Activated CD8-positive, alpha-beta T cell treated with anti-CD3 and anti-CD28 coated beads for 36 hours (primary cell): Measurements from ENCODE around the gene CCS. TPM values are rescaled to one million over a fixed set of nuclear protein-coding genes. Genes with fewer than 3 reads are reported as not detected.
A peak's percentile ranks its signal among the peaks of the same experiment; 100 is the strongest.

Source experiments
- ATAC-seq: fragments of 200-7000 bp; cut with Tn5 transposase; one replicate; pipeline ENCODE4 v1.10.0; 2021; ENCODE audit warnings: mild to moderate bottlenecking, moderate library complexity
- CTCF ChIA-PET: fragments of 350-600 bp; sonication (Branson Sonifier 250); formaldehyde crosslinking; loops from one replicate; lab custom pipeline; 2021; ENCODE audit warnings: antibody characterized with exemption; lab: Charles Lee
- POLR2A ChIA-PET: fragments of 350-600 bp; sonication (Branson Sonifier 250); formaldehyde crosslinking; loops from one replicate; lab custom pipeline; 2021; ENCODE audit warnings: antibody characterized with exemption; lab: Charles Lee
- DNase-seq: peaks from one replicate; pipeline ENCODE4 v3.0.0-alpha.2; 2020
- H3K27ac Mint-ChIP-seq: one replicate; pipeline ENCODE4 v1.8.0; 2021; ENCODE audit warnings: mild to moderate bottlenecking, mixed read lengths
- H3K27me3 Mint-ChIP-seq: one replicate; pipeline ENCODE4 v1.8.0; 2021; ENCODE audit warnings: mixed read lengths
- H3K36me3 Mint-ChIP-seq: one replicate; pipeline ENCODE4 v1.8.0; 2021; ENCODE audit warnings: low read depth, mixed read lengths
- H3K4me1 Mint-ChIP-seq: one replicate; pipeline ENCODE4 v1.8.0; 2021; ENCODE audit warnings: low read depth, mixed read lengths
- H3K4me3 Mint-ChIP-seq: one replicate; pipeline ENCODE4 v1.8.0; 2021; ENCODE audit warnings: mild to moderate bottlenecking, moderate library complexity, mixed read lengths
- H3K9me3 Mint-ChIP-seq: one replicate; pipeline ENCODE4 v1.8.0; 2021; ENCODE audit warnings: mixed read lengths
- intact Hi-C: fragments of 100-400 bp; cut with micrococcal nuclease; formaldehyde crosslinking; loops from one replicate; pipeline ENCODE4 v1.10.0; 2022
- total RNA-seq, 2 experiments: library from RNA; stranded (reverse); gene quantifications; one replicate each; pipeline ENCODE4 v1.2.3, GENCODE V29; 2021
- TF ChIP-seq, protein P1 (sequence below): fragments of 200-600 bp; IDR thresholded peaks from one replicate; pipeline ENCODE4 v1.8.0; 2022; ENCODE audit warnings: antibody characterized with exemption, mild to moderate bottlenecking

CCS gene
- total RNA-seq, 2 experiments from 2014 or later, result 22.0 to 25.6 TPM

DNA sequence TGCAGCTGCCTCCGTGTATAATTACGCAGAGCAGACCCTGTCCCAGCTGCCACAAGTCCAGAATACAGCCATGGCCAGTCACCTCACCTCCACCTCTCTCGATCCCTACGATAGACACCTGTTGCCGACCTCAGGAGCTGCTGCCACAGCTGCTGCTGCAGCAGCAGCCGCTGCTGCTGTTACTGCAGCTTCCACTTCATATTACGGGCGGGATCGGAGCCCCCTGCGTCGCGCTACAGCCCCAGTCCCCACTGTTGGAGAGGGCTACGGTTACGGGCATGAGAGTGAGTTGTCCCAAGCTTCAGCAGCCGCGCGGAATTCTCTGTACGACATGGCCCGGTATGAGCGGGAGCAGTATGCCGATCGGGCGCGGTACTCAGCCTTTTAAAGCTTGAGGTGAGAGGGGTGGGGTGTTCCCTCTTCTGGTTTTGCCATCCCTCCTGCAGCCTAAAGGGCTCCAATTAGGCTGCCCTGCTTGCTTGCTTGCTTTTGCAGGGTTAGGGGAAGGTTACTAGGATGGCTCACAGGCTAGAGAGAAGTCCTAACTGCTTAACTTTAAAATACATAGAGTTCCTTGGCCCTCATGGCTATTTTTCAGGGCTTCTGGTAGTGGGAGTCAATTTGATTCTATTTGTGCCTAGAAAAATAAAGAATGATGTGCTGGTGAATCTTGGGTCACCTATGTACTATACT, 50.9 kb downstream of the CCS start:
- peaks cover 87% of the 10 kb centered on the region for H3K4me1 Mint-ChIP-seq
- intact Hi-C loops, result no loop called here
- POLR2A ChIA-PET, result interaction anchor here (0.8 to 27.4 kb wide), 8 partner anchors 8 to 75 kb away, joined by 3 to 558 read pairs (median 4); partner anchors contain the start of genes CCDC87, CCS, CTSF and RBM14
- CTCF ChIA-PET, result interaction anchor here (1.1 to 4.5 kb wide), 2 partner anchors 34 kb away, joined by 4 to 20 read pairs; partner anchors contain the start of gene RBM4B
- ATAC-seq (no peak), DNase-seq (no peak)
- no peak overlapping the region for H3K27ac Mint-ChIP-seq
- TF ChIP-seq, protein P1, sequence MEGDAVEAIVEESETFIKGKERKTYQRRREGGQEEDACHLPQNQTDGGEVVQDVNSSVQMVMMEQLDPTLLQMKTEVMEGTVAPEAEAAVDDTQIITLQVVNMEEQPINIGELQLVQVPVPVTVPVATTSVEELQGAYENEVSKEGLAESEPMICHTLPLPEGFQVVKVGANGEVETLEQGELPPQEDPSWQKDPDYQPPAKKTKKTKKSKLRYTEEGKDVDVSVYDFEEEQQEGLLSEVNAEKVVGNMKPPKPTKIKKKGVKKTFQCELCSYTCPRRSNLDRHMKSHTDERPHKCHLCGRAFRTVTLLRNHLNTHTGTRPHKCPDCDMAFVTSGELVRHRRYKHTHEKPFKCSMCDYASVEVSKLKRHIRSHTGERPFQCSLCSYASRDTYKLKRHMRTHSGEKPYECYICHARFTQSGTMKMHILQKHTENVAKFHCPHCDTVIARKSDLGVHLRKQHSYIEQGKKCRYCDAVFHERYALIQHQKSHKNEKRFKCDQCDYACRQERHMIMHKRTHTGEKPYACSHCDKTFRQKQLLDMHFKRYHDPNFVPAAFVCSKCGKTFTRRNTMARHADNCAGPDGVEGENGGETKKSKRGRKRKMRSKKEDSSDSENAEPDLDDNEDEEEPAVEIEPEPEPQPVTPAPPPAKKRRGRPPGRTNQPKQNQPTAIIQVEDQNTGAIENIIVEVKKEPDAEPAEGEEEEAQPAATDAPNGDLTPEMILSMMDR, result no peak
- H3K9me3 Mint-ChIP-seq, result no peaks in the 10 kb centered on the region
- peaks cover 90% of the 10 kb centered on the region for H3K36me3 Mint-ChIP-seq
- no peaks in the 10 kb centered on the region for H3K27me3 Mint-ChIP-seq
- peak overlapping the region; percentile 83 for H3K4me3 Mint-ChIP-seq

DNA sequence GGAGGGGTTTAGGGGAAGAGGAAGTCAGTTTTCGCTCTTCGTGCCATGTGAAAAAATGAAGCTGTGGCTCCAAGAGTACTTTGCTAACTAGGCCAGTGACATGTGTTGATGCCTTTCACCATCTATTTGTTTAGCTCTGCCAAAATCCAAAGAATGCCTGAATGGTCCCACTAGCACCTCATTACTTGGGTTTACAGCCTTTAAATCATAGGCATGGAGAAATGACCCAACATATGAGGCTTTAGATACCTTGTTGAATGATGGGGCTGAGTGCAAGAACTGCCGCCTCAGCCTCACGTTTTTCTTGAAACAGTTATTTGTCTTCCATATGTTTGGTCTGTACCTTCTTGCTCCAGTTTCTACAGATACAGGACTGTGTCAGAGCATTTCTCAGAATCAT, 53.8 kb downstream of the CCS start:
- Mint-ChIP-seq H3K27ac (peak overlapping the region; percentile 3), H3K36me3 (peaks cover 85% of the 10 kb centered on the region), H3K9me3 (no peaks in the 10 kb centered on the region), H3K4me1 (peaks cover 80% of the 10 kb centered on the region), H3K27me3 (no peaks in the 10 kb centered on the region), H3K4me3 (no peak overlapping the region)
- TF ChIP-seq, protein P1, result no peak
- DNase-seq, result no peak
- ChIA-PET POLR2A (interaction anchor here (1.1 to 27.4 kb wide), 10 partner anchors 8 to 85 kb away, joined by 3 to 558 read pairs (median 13); partner anchors contain the start of genes RBM14, RBM4 and RBM4B), CTCF (interaction anchor here (0.9 to 4.5 kb wide), 3 partner anchors 9 to 55 kb away, joined by 3 to 20 read pairs (median 14); partner anchors contain the start of genes RBM4 and RBM4B)
- intact Hi-C loops, result no loop called here
- ATAC-seq, result no peak

DNA sequence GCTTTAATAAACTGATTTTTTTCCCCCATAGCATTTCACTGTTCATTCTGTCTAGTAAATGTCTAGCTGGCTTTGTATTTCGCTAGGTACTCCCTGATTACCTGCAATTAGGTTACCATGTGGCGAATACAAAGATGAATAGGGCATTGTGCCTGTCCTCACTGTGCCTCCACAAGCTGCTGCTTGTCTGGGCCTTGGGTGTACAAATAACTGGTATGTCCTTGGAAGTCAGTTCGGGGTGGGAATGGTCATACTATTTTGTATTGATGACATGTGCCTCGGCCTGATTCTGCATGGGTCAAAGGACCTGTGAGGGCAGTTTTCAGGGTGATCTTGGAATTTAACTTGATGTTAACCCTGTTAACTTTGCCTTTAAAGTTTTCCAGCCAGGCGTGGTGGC, 56.9 kb downstream of the CCS start:
- Mint-ChIP-seq H3K4me3 (no peak overlapping the region), H3K27me3 (no peaks in the 10 kb centered on the region), H3K9me3 (no peaks in the 10 kb centered on the region), H3K27ac (peak overlapping the region; percentile 20), H3K36me3 (peaks cover 68% of the 10 kb centered on the region), H3K4me1 (peaks cover 60% of the 10 kb centered on the region)
- TF ChIP-seq, protein P1, result no peak
- intact Hi-C loops, result no loop called here
- ChIA-PET POLR2A (interaction anchor here (2.6 to 27.4 kb wide), 4 partner anchors 10 to 28 kb away, joined by 7 to 558 read pairs (median 40); partner anchors contain the start of genes RBM14, RBM4 and RBM4B), CTCF (interaction anchor here (1.3 to 3.1 kb wide), 2 partner anchors 12 to 26 kb away, joined by 3 to 14 read pairs; partner anchors contain the start of gene RBM4)
- no peak for ATAC-seq
- DNase-seq, result no peak

DNA sequence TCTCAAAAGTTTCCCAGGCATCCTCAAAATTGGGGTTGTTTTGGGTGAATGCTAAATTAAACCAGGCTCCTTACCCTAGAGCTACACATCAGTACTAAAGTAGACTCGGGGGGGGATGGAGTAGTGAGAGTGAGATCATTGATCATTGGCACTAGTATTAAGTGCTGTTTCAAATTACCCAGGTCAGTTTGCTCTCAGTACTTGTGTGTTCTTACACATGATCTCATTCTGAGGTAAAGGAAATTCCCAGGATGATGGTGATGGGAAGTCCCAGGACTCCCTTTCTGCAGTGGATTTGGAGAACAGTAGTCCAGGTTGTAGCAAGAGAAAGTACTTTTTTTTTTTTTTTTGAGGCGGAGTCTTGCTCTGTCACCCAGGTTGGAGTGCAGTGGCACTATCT, 58.0 kb downstream of the CCS start:
- CTCF ChIA-PET, result interaction anchor here (0.6 kb wide), 1 partner anchor 582 kb away, joined by 3 read pairs; no protein-coding TSS in a partner anchor
- Mint-ChIP-seq H3K27ac (peak overlapping the region; percentile 55), H3K36me3 (peaks cover 63% of the 10 kb centered on the region), H3K4me1 (peaks cover 49% of the 10 kb centered on the region), H3K4me3 (no peak overlapping the region), H3K9me3 (no peaks in the 10 kb centered on the region), H3K27me3 (no peaks in the 10 kb centered on the region)
- POLR2A ChIA-PET, result interaction anchor here (6.8 to 27.4 kb wide), 2 partner anchors 12 to 27 kb away, joined by 63 to 558 read pairs; partner anchors contain the start of genes RBM14 and RBM4
- intact Hi-C loops, result no loop called here
- TF ChIP-seq, protein P1, result no peak
- peak; percentile 29 for ATAC-seq
- DNase-seq, result no peak
